Colonic mucosa (tissue), 4 donors: ENCODE results near the gene SLC13A4. TPM values are rescaled to one million over a fixed set of nuclear protein-coding genes. Genes with fewer than 3 reads are reported as not detected.

ENCODE experiments used
- DNase-seq: peaks from one replicate; pipeline ENCODE4 v3.0.0-alpha.2; 2020
- H3K27ac ChIP-seq: fragments of 200-600 bp; one replicate; pipeline ENCODE4 v1.8.0; 2021
- H3K27me3 ChIP-seq: fragments of 200-600 bp; one replicate; pipeline ENCODE4 v1.8.0; 2021
- H3K36me3 ChIP-seq: fragments of 200-600 bp; one replicate; pipeline ENCODE4 v1.8.0; 2021
- H3K4me1 ChIP-seq: fragments of 200-600 bp; one replicate; pipeline ENCODE4 v1.8.0; 2021; ENCODE audit warnings: mild to moderate bottlenecking
- H3K4me3 ChIP-seq: fragments of 200-600 bp; one replicate; pipeline ENCODE4 v1.8.0; 2021
- H3K9ac ChIP-seq, 2 donors: one replicate each; pipeline ENCODE4 v1.7.0; 2013; ENCODE audit warnings: control low read depth in 2 of 2, low read depth in 2 of 2, low read length in 2 of 2
- H3K9me3 ChIP-seq: fragments of 200-600 bp; one replicate; pipeline ENCODE4 v1.8.0; 2021
- CTCF ChIP-seq: fragments of 200-600 bp; IDR thresholded peaks from one replicate; pipeline ENCODE4 v1.8.0; 2022; ENCODE audit warnings: antibody characterized with exemption, mild to moderate bottlenecking
- intact Hi-C: fragments of 100-400 bp; cut with DNase I; formaldehyde crosslinking; loops from one replicate; pipeline ENCODE4 v1.14.1; 2022
- total RNA-seq, 2 donors: library from RNA; stranded (reverse); fragmentation: NEBNext Ultra II Directional in 1 of 2; extraction: Animal tissue kit (Norgen Biotek cat#: 25700) in 1 of 2; gene quantifications; one replicate each; pipeline ENCODE4 v1.2.1, GENCODE V29; 2021
- donor health status: healthy.
- donor health status: DM: no; HTN: no; CAD: no.
- donor health status: DM: no; HTN: no; CAD: no.

The SLC13A4 gene
- total RNA-seq, 2 donors from 2014 or later = not detected

- no peaks in the 10 kb centered on the region for H3K36me3 ChIP-seq
Measured at GRCh38 chr7:135687466-135687865, 40.5 kb downstream of the SLC13A4 start.

GRCh38 chr7:135685306-135686084, 42.5 kb downstream of the SLC13A4 start:
- DNase-seq = no peak
- no peaks in the 10 kb centered on the region for H3K9me3 ChIP-seq
- no peak for TF ChIP-seq CTCF
- H3K4me1 ChIP-seq = no peaks in the 10 kb centered on the region
- H3K9ac ChIP-seq = no peak overlapping the region
- H3K36me3 ChIP-seq = no peaks in the 10 kb centered on the region
- H3K27ac ChIP-seq = no peak overlapping the region
- no peaks in the 10 kb centered on the region for H3K27me3 ChIP-seq
- intact Hi-C loops = no loop called here
- no peak overlapping the region for H3K4me3 ChIP-seq

More at GRCh38 chr7:135687466-135687865, 40.5 kb downstream of the SLC13A4 start:
- no peak overlapping the region for H3K4me3 ChIP-seq
- H3K4me1 ChIP-seq = no peaks in the 10 kb centered on the region
- TF ChIP-seq CTCF = no peak
- no peaks in the 10 kb centered on the region for H3K27me3 ChIP-seq
- no peak overlapping the region for H3K9ac ChIP-seq
- DNase-seq = no peak
- no peak overlapping the region for H3K27ac ChIP-seq
- intact Hi-C loops = no loop called here
- H3K9me3 ChIP-seq = no peaks in the 10 kb centered on the region

- H3K4me3 ChIP-seq = no peak overlapping the region
- no peaks in the 10 kb centered on the region for H3K27me3 ChIP-seq
- no peaks in the 10 kb centered on the region for H3K36me3 ChIP-seq
- intact Hi-C loops = no loop called here
- no peak for DNase-seq
- no peak for TF ChIP-seq CTCF
- H3K9me3 ChIP-seq = no peaks in the 10 kb centered on the region
- no peaks in the 10 kb centered on the region for H3K4me1 ChIP-seq
- H3K9ac ChIP-seq = no peak overlapping the region
- no peak overlapping the region for H3K27ac ChIP-seq
Measured at GRCh38 chr7:135684699-135685098, 43.3 kb downstream of the SLC13A4 start.

GRCh38 chr7:135684136-135684535, 43.9 kb downstream of the SLC13A4 start:
- no peak for TF ChIP-seq CTCF
- no peaks in the 10 kb centered on the region for H3K27me3 ChIP-seq
- no peak overlapping the region for H3K27ac ChIP-seq
- H3K9me3 ChIP-seq = no peaks in the 10 kb centered on the region
- no peaks in the 10 kb centered on the region for H3K4me1 ChIP-seq
- H3K4me3 ChIP-seq = no peak overlapping the region
- H3K36me3 ChIP-seq = no peaks in the 10 kb centered on the region
- no peak overlapping the region for H3K9ac ChIP-seq
- no peak for DNase-seq
- intact Hi-C loops = no loop called here

- no peak overlapping the region for H3K27ac ChIP-seq
Measured at GRCh38 chr7:135683609-135684008, 44.4 kb downstream of the SLC13A4 start.

More at GRCh38 chr7:135683609-135684008, 44.4 kb downstream of the SLC13A4 start:
- no peaks in the 10 kb centered on the region for H3K36me3 ChIP-seq
- no peaks in the 10 kb centered on the region for H3K9me3 ChIP-seq
- intact Hi-C loops = no loop called here
- no peak for TF ChIP-seq CTCF
- no peak overlapping the region for H3K4me3 ChIP-seq
- no peak for DNase-seq
- no peak overlapping the region for H3K9ac ChIP-seq
- no peaks in the 10 kb centered on the region for H3K27me3 ChIP-seq
- H3K4me1 ChIP-seq = no peaks in the 10 kb centered on the region
